Activated CD8-positive, alpha-beta memory T cell treated with anti-CD3 and anti-CD28 coated beads for 1 hour (primary cell): ENCODE data around the gene NFASC.

Source experiments
- DNase-seq, 2 donors: peaks; one replicate each; pipeline ENCODE4 v3.0.0-alpha.2; 2020; ENCODE audit warnings: low read depth in 1 of 2; ENCODE audit errors: extremely low read depth in 1 of 2

NFASC gene

GRCh38 chr1:204870160-204870912 lies at the start of gene NFASC:
Gene NFASC (plus strand): TSS chr1:204870862. CDS start chr1:204944316, 73,454 bp downstream.
- no peak for DNase-seq

GRCh38 chr1:204821476-204821875 lies 49.2 kb upstream of the NFASC start:
- no peak for DNase-seq

DNA sequence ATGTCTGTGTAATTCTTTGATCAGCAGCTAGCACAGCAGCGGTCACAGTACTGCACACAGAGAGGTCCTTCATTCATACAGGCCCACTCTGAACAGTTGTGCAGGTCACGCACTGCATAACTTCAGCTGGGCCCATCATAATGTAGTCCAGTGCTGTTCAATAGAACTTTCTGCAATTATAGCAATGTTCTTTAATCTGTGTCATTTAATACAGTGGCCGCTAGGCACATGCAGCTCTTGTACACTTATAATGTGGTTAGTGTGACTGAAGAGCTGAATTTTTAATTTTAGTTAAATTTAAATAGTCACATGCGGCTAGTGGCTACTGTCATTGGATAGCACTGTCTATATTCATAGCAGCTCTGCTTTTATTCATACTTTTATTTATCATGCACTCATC lies 48.7 kb upstream of the NFASC start:
- DNase-seq: no peak

GRCh38 chr1:204826970-204827369 lies 43.7 kb upstream of the NFASC start:
- DNase-seq: no peak

DNA sequence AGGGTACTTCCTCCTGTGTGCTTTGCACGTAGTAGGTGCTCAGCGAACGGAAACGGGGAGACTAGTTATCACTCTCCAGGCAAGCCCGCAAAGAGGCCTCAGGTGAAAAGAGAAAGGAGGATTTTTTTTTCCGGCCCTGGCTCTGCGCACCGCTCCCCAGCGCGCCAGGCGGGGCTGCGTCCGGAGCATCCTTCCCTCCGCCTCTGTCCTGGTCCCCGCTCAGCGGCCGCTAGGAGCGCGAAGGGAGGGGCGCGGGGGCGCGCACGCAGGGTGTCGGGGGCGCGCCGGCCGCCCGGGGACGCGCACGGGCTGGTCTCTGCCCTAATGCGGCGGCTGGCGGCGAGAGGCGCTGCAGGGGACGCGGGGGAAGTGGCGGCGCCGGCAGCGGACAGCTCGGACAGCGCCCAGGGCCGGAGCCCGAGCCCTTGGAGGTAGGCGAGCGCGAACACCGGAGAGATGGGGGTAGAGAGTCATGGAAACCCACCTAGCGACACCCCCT lies 42.3 kb upstream of the NFASC start:
- DNase-seq: no peak

DNA sequence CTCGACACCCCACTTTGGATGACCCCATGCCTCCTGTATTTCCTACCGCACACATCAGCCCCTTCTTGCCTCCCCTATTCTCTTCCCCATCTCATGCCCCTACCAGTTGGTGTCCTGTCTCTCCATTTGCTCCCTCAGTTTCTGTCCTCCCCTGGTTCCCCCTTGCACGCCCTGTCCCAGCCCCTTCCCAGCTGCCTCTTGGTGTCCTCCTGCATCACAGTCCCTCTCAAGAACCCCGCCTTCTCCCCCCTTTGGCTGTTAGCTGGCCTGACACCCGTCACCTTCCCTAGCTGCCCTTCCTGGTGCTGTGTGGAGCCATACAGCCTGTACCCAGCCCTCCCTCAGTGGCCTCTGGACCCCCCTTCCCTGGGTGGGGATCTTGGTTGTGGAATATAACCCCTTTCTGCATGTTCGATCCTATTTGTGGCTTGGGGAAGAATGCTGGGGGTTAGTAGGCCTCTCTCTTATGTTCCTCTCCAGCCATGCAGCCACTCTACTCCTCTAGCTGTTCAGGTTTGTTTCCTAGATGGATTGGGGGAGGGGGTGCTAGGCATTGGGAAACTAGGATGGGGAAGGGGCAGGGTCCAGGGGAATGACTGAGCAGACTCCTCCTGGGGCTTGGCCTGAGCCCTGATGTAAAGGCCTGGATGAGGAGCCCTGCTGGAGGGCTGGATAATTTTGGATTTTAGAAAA lies 41.4 kb upstream of the NFASC start:
- no peak for DNase-seq

- DNase-seq: no peak
Measured at GRCh38 chr1:204830747-204831146, 39.9 kb upstream of the NFASC start.

DNA sequence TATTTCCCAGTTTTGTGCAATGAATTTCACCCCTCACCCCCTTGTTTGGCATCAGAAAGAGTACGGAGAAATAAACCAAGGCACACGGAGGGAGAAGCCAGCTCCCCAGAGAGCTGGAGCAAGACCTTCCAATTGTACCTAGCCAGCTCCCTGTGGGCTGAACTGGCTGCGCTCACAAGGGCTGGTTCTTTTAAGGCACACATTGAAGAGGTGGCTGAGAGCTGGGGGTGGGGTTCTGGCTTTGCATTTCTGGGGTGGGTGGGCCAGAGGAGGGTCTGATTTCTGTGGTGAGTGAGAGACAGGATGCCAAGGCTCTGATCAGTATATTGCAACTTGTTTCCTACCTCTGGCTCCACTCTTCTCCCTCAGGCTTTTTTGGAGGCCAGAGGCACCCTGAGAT lies 39.5 kb upstream of the NFASC start:
- DNase-seq: no peak

- no peak for DNase-seq
Measured at GRCh38 chr1:204834336-204834735, 36.3 kb upstream of the NFASC start.

GRCh38 chr1:204834752-204835151 lies 35.9 kb upstream of the NFASC start:
- no peak for DNase-seq

DNA sequence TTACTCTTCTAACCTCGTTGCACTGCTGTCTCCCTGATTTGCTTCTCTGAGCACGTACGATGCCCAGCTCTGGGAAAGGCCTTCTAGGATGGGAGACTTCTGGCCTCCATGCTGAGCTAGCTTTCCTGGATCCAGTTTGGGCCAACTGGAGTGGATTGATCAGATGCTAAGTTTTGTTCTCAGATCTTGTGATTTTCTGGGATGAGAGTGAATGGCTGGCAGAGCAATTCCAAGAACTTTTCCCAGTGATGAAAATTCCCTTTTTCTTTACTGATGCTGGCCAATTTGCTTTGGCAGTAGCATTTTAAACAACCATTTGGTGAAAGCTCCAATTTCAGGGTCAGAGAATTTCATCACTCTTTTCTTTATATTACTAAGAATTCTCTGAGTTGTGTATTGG lies 34.9 kb upstream of the NFASC start:
- no peak for DNase-seq

DNA sequence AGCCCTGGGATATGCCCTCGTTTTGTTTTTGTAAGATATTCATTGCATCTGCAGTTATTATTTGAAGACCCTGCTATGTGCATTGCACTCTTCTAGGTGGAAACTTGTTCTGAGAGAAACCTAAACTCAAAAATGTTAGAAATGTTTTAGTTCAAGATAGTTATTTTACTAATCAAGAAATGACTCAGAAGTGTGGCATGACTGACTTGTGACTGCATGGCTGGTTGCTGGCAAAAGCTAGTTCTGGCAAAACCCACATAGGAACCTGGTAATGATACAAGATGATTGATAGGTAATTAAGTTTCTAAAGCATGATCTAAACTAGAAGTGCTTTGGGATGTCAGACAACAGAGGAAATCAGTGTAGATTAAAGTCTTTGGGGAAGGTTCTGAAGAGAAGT lies 33.8 kb upstream of the NFASC start:
- DNase-seq: no peak

DNA sequence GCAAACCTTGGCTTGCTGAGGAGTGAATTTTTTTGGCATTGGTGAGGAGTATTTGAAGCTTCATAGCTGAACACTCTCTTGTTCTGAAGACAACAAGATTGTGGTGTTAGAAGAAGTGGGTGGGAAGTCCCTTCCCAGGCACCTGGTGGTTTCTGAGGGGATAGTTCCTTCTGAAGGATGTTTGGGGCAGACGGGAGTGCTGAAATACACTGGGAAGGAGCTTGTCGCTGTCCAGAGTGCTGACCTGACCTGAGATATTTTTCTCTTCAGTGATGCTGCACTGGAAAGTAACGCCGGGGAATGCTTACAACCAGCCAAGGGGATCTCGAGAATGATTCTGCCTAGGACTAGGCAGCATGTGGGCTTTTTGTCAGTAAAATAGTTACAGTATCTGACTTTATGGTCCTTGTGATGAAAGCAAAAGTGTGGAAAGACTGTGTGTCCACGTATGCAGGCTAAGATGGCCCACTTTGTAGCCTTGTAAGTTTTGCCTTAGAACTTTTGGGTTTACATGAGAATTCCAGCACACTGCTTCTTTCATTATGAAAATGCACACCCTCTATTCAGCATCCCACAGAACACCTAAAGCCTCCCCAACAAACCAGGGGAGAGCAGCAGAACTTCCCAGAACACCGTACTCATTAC lies 33.1 kb upstream of the NFASC start:
- no peak for DNase-seq

DNA sequence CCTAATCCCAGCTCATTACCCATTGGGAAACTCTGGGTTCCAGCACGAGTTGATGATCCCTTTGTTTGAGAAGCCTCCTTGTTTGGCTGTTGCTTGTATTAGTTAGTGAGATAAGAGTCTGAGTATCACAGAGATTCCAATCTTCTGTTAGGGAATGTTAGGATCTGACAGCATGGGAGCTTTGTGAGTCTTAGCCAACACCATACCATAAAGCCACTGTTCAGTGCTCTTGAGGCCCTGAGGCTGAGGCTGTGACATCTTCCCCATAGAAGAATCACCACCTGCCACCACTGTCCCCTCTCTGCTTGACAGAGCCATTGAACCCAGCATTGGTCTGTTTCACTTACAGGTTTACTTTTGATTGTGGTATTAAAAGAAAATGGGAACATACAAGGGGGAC lies 29.3 kb upstream of the NFASC start:
- DNase-seq: no peak

DNA sequence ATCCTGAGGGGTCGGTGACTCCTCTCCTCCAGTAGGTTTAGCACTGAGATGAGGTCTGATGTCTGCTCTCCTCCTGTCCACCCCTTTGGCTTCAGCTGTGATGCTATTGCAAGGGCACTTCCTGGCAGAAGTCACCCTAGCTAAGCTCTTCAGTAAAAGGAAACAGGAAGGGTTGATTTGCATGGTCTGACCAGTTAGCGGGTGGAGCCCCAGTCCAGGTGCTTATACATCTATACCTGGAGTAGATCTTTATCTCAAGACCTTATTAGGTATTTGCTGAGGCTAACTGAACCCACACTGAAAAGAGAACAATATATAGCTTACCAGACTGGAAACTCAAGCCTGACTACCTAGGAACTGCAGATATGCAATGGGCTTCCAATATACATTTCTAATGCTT lies 28.9 kb upstream of the NFASC start:
- no peak for DNase-seq

DNA sequence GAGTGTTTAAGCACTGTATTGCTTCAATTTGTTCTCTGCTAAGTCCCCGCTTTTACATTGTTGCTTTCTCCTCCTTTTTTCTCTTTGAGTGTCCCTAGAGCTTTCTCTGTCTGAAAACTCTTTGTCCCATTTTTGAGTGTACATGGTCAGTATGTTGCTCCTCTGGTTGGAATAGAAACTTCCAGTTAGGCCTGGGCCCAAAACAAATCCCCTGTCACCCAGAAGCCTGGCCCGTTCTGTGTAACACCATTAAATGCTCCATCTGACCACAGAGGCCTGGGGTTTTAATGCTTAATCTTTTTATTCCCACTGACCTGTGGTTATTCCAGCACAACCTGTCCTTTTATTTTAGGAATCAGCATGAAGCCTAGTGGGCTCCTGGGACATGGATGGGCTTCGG lies 28.3 kb upstream of the NFASC start:
- DNase-seq: no peak

GRCh38 chr1:204842892-204843291 lies 27.8 kb upstream of the NFASC start:
- no peak for DNase-seq

DNA sequence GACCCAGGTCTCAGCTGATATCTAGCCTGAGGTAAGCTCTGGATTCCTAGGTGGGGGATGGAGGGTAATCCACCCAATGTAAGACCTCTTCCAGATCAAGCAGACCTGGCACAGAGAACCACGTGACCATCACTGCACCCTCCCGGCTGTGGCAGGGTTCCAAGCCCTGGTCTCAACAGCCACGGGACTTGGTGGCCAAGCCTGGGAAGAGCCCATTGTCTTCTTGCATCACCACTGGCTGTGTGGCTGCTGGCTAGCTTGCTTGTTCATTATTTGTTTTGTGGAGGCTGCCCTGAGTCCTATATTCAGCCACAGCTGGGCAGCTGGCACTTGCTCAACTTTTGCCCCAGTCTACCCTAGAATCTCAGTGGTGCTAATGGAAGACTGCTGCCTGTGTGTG lies 24.1 kb upstream of the NFASC start:
- no peak for DNase-seq

GRCh38 chr1:204848579-204848978 lies 22.1 kb upstream of the NFASC start:
- DNase-seq: no peak

DNA sequence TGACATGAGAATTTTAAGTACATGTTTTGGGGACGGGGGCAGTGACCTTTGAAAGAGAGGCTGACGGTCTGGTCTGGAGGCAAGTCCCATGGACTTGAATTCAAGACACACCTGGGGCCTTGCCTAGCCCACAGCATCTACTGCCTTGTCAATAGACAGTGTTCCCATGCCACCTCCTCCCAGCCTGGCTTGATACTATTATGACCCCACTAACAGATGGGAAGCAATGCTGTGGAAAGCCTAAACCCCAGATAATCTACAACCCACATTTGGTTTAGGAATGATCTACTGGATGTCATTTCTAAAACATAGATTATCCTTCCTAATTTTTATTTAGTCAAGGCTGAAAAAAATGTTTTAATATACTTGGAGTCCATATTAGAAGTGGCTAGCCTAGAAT lies 17.8 kb upstream of the NFASC start:
- DNase-seq: no peak

GRCh38 chr1:204853436-204853835 lies 17.2 kb upstream of the NFASC start:
- DNase-seq: no peak

GRCh38 chr1:204854286-204854685 lies 16.4 kb upstream of the NFASC start:
- DNase-seq: no peak
